ENCODE results near the gene DCHS2.
A peak's percentile ranks its signal among the peaks of the same experiment; 100 is the strongest.

The DCHS2 gene

DNA sequence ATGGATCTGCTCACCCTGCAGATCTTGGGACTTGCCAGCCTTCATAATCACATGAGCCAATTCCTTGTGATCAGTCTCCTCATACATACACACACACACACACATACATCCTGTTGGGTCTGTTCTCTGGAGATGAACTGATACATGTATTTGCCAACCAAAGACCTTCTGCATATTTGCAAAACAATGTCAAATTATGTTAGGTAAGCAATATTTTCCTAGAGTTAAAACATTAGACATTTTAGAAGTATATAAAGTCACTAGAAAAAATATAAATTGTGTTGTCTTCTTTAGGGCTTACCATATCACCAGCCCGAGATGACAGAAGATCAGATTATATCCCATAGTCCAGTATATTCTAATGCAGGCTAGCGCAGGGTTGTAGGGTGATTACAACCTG, 156.0 kb downstream of the DCHS2 start:
- DNase-seq (ENCODE audit: low spot score): no peak
- TF ChIP-seq, protein P1, sequence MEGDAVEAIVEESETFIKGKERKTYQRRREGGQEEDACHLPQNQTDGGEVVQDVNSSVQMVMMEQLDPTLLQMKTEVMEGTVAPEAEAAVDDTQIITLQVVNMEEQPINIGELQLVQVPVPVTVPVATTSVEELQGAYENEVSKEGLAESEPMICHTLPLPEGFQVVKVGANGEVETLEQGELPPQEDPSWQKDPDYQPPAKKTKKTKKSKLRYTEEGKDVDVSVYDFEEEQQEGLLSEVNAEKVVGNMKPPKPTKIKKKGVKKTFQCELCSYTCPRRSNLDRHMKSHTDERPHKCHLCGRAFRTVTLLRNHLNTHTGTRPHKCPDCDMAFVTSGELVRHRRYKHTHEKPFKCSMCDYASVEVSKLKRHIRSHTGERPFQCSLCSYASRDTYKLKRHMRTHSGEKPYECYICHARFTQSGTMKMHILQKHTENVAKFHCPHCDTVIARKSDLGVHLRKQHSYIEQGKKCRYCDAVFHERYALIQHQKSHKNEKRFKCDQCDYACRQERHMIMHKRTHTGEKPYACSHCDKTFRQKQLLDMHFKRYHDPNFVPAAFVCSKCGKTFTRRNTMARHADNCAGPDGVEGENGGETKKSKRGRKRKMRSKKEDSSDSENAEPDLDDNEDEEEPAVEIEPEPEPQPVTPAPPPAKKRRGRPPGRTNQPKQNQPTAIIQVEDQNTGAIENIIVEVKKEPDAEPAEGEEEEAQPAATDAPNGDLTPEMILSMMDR (IDR thresholded peaks at IDR 0.05; ENCODE audit: extremely low read depth, insufficient read depth, missing control alignments): no peak
- in situ Hi-C loops (cut with MboI; ENCODE audit: low pct_unique_long_range_greater_than_20kb, low sequenced_read_pairs, unreplicated experiment): loop anchor here (10.0 kb wide), 1 partner anchor 169 kb away; no protein-coding TSS in a partner anchor

DNA sequence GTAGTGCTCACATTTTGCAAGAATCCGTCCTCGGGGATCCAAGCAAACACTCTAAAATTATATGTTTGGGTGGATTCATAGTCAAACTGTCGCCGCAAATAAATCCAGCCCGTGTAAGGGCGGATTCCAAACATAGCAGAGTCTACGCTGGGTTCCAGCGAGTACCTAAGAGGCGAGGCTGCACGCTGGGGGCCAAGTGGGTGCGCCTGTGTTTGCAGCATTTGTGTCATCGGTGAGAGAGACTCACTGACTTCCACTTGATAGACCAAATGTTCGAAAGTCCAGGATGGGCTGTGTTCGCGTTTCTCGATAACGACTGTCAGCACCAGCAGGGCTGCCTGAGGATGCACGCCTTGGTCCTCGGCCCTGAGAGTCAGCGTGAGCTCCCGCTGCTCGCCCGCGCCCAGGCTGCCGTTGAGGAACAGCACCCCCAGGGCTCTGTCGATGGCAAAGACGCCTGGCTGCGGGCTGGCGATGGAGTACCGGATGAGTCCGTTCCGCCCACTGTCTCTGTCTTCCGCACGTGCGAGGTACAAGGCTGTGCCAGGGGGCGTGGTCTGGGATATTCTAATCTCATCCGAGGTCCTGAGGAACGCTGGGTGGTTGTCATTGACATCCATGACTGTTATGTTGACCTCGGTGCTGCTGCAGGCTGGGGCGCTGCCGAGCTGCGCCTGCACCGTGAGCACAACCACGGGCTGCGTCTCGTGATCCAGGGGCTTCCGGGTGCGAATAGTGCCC, 158.7 kb downstream of the DCHS2 start:
- DNase-seq (ENCODE audit: low spot score): no peak
- TF ChIP-seq, protein P1 (IDR thresholded peaks at IDR 0.05; ENCODE audit: extremely low read depth, insufficient read depth, missing control alignments): peak; percentile 15
- in situ Hi-C loops (cut with MboI; ENCODE audit: low pct_unique_long_range_greater_than_20kb, low sequenced_read_pairs, unreplicated experiment): loop anchor here (10.0 kb wide), 1 partner anchor 172 kb away; no protein-coding TSS in a partner anchor

DNA sequence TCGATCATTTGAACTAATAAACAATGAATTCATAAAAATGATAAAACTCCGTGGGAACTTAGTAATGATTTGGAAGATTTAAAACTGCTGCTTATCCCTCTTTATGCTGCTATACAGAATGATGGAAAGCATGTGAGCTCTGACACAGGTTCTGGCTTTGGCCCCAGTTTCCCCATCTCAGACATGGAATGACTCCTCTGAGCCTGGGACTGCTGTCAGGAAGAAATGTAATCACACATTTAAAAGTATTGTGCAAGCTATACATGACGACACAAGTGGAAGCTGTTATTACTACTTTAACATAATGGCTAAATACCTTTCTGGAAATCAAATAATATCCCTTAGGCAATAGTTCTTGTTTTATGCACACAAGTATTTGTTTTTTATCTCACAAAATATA, 161.7 kb downstream of the DCHS2 start:
- TF ChIP-seq, protein P1 (IDR thresholded peaks at IDR 0.05; ENCODE audit: extremely low read depth, insufficient read depth, missing control alignments): no peak
- in situ Hi-C loops (cut with MboI; ENCODE audit: low pct_unique_long_range_greater_than_20kb, low sequenced_read_pairs, unreplicated experiment): loop anchor here (10.0 kb wide), 1 partner anchor 175 kb away; no protein-coding TSS in a partner anchor
- DNase-seq (ENCODE audit: low spot score): no peak

DNA sequence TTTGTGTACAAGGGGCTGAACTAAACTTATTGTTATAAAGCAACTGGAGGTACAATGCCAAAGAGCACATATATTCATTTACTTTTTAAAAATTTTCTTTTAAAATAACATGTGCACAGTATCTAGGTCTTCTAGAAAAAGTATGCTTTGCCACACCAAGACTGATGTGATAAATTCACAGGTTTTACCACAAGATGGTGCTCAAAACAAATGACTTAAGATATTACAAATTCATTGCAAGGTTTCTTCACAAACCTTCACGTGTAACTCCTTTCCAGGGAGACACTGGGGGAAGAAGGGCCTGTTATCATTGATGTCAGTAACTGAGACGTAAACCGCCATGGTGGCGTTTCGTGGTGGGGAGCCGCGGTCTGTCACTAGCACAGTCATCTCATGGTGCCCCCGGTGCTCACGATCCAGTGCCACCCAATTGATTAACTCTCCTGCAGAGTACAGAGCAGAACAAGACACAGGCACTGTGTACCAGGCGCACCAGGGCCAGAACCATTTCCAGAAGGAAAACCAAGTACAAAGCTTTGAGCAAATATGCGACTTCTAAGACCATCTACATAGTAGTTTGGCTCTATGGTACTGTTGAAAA, 162.2 kb downstream of the DCHS2 start:
- DNase-seq (ENCODE audit: low spot score): no peak
- TF ChIP-seq, protein P1 (IDR thresholded peaks at IDR 0.05; ENCODE audit: extremely low read depth, insufficient read depth, missing control alignments): peak; percentile 44
- in situ Hi-C loops (cut with MboI; ENCODE audit: low pct_unique_long_range_greater_than_20kb, low sequenced_read_pairs, unreplicated experiment): no loop called here

DNA sequence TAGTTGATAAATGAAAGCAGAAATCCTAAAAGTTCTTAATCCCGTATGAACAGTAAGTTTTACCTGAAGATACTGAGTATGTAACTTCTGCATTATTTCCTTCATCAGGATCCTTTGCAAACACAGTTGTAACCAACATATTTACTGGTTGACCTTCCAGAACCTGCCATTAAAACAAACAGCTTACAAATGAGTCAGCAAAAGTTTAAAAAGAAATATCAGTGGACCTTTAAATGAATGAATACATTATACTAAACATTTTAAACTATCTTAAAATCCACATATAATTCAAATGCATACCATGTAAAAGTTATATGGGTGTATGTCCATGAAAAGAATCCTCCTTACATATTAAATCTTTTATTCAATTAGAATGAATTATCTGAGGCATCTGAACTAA, 163.6 kb downstream of the DCHS2 start:
- TF ChIP-seq, protein P1 (IDR thresholded peaks at IDR 0.05; ENCODE audit: extremely low read depth, insufficient read depth, missing control alignments): no peak
- DNase-seq (ENCODE audit: low spot score): no peak
- in situ Hi-C loops (cut with MboI; ENCODE audit: low pct_unique_long_range_greater_than_20kb, low sequenced_read_pairs, unreplicated experiment): no loop called here

DNA sequence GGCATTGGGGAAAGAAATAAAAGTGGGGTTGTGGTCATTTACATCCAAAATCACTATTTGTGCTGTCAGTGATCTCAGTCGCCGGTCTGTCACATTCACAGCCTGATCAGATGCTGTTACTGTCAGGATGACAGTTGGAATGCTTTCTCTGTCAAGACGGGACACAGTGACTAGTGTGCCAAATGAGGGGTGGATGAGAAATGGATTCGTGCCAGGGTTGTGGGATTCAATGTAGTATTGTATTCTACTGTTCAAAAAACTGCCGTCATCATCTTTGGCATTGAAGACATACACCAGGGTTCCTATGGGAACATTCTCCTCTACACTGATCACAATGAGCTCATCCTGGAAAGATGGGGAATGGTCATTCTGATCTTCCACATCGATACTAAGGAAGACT, 171.1 kb downstream of the DCHS2 start:
- no peak for DNase-seq (ENCODE audit: low spot score)
- in situ Hi-C loops (cut with MboI; ENCODE audit: low pct_unique_long_range_greater_than_20kb, low sequenced_read_pairs, unreplicated experiment): no loop called here
- TF ChIP-seq, protein P1 (IDR thresholded peaks at IDR 0.05; ENCODE audit: extremely low read depth, insufficient read depth, missing control alignments): no peak
